Right lobe of liver (tissue), 4 donors: ENCODE measurements around the gene C5orf46.

Experiments used
- CTCF ChIP-seq, 4 donors: fragments of 200-600 bp in 3 of 4; fragments of 450-650 bp in 1 of 4; IDR thresholded peaks; one replicate each; pipeline versions ENCODE4 v1.5.1 to v1.8.0; 2016 to 2022; ENCODE audit warnings: antibody characterized with exemption in 4 of 4, mild to moderate bottlenecking in 2 of 4
- POLR2A ChIP-seq: fragments of 450-650 bp; IDR thresholded peaks from one replicate; pipeline ENCODE4 v1.6.1; 2017; ENCODE audit warnings: antibody characterized with exemption, mild to moderate bottlenecking
- donor health status: DM: no; HTN: no; CAD: no.
- donor health status: DM: no; HTN: no; CAD: no.
- donor health status: DM: no; HTN: yes; CAD: no.

GRCh38 chr5:147849226-147849625, 57.1 kb downstream of the C5orf46 start:
- no peak for TF ChIP-seq CTCF (IDR thresholded peaks at IDR 0.05)
- no peak for TF ChIP-seq POLR2A
